Sigmoid colon (tissue), 7 donors: Measurements from ENCODE around the gene TRIM33. TPM values are rescaled to one million over a fixed set of nuclear protein-coding genes. Genes with fewer than 3 reads are reported as not detected.
"Not testable (repeated sequence)": the region's sequence is repeated elsewhere in the genome, so short reads cannot be mapped to it uniquely, and the experiment has no call there.

ENCODE experiments used
- DNase-seq: peaks from one replicate; pipeline ENCODE4 v3.0.0-alpha.2; 2019
- H3K27ac ChIP-seq, 4 donors: fragments of 200-600 bp; sonication (generic); one replicate each; pipeline ENCODE4 v1.5.1; 2016 to 2019; ENCODE audit warnings: mild to moderate bottlenecking in 1 of 4
- H3K27me3 ChIP-seq, 3 donors: fragments of 200-600 bp; sonication (generic); one replicate each; pipeline ENCODE4 v1.5.1; 2019; ENCODE audit warnings: mild to moderate bottlenecking in 1 of 3
- H3K36me3 ChIP-seq, 4 donors: fragments of 200-600 bp; sonication (generic); one replicate each; pipeline ENCODE4 v1.5.1; 2016 to 2019
- H3K4me1 ChIP-seq, 4 donors: fragments of 200-600 bp; sonication (generic); one replicate each; pipeline ENCODE4 v1.5.1; 2017 to 2019
- H3K4me3 ChIP-seq, 4 donors: fragments of 200-600 bp; sonication (generic); one replicate each; pipeline ENCODE4 v1.5.1; 2017 to 2019; ENCODE audit warnings: mild to moderate bottlenecking in 2 of 4, moderate library complexity in 1 of 4
- H3K9me3 ChIP-seq, 4 donors: fragments of 200-600 bp in 3 of 4; sonication (generic) in 3 of 4; one replicate each; pipeline versions ENCODE4 v1.5.1 to v1.6.1; 2013 to 2019
- EP300 ChIP-seq, 4 donors: sonication (generic); formaldehyde crosslinking; IDR thresholded peaks; one replicate each; pipeline ENCODE4 v1.6.1; 2017; ENCODE audit warnings: antibody characterized with exemption in 4 of 4
- POLR2A ChIP-seq, 2 donors: fragments of 450-650 bp; IDR thresholded peaks; one replicate each; pipeline ENCODE4 v1.6.1; 2016; ENCODE audit warnings: antibody characterized with exemption in 2 of 2, mild to moderate bottlenecking in 2 of 2, moderate library complexity in 2 of 2
- POLR2AphosphoS5 ChIP-seq, 4 donors: sonication (generic); formaldehyde crosslinking; IDR thresholded peaks; one replicate each; pipeline ENCODE4 v1.6.1; 2017; ENCODE audit warnings: antibody characterized with exemption in 4 of 4
- WGBS, 2 donors: extraction: QIAGEN DNeasy Blood & Tissue Kit; methylation state at CpG; one replicate each; pipeline ENCODE4 v1.1.7; 2013; 5-methylcytosine and 5-hydroxymethylcytosine counted together
- intact Hi-C: fragments of 100-400 bp; cut with DNase I; formaldehyde crosslinking; loops from one replicate; pipeline ENCODE4 v1.15.1; 2023
- polyA plus RNA-seq, 3 donors: library from polyadenylated mRNA; stranded (reverse); fragments of 200-250 nt; gene quantifications; one replicate each; pipeline ENCODE4 v1.2.3, GENCODE V29; 2013
- total RNA-seq, 4 donors: library from RNA; depleted of rRNA; stranded (reverse); fragments of >200 nt; gene quantifications; one replicate each; pipeline ENCODE4 v1.1.0, GENCODE V29; 2016
- TF ChIP-seq, protein P1 (sequence below), 4 experiments: fragments of 450-650 bp in 3 of 4; fragments of 200-600 bp in 1 of 4; IDR thresholded peaks; one replicate each; pipeline ENCODE4 v1.5.1; 2016 to 2019; ENCODE audit warnings: antibody characterized with exemption in 4 of 4, mild to moderate bottlenecking in 3 of 4, moderate library complexity in 2 of 4
- donor health status: healthy with polysubstance abuse.
- donor health status: Bipolar disorder and iron deficiency.
- donor health status: healthy.

TRIM33 gene
- total and polyA plus RNA-seq, 7 donors = 4.6 to 42.0 (median 38.7) TPM

- no peak for TF ChIP-seq EP300 (IDR thresholded peaks at IDR 0.05)
- TF ChIP-seq, protein P1, sequence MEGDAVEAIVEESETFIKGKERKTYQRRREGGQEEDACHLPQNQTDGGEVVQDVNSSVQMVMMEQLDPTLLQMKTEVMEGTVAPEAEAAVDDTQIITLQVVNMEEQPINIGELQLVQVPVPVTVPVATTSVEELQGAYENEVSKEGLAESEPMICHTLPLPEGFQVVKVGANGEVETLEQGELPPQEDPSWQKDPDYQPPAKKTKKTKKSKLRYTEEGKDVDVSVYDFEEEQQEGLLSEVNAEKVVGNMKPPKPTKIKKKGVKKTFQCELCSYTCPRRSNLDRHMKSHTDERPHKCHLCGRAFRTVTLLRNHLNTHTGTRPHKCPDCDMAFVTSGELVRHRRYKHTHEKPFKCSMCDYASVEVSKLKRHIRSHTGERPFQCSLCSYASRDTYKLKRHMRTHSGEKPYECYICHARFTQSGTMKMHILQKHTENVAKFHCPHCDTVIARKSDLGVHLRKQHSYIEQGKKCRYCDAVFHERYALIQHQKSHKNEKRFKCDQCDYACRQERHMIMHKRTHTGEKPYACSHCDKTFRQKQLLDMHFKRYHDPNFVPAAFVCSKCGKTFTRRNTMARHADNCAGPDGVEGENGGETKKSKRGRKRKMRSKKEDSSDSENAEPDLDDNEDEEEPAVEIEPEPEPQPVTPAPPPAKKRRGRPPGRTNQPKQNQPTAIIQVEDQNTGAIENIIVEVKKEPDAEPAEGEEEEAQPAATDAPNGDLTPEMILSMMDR (IDR thresholded peaks at IDR 0.05) = no peak
- TF ChIP-seq POLR2AphosphoS5 (IDR thresholded peaks at IDR 0.05) = no peak
- no peak for TF ChIP-seq POLR2A (IDR thresholded peaks at IDR 0.05)
- no peaks in the 10 kb centered on the region for H3K36me3 ChIP-seq
- WGBS, 2 donors = 6 to 24% methylated on average over 1 of the region's 1 CpG
These were observed 20.7 kb downstream of the TRIM33 start for GRCh38 chr1:114490274-114490693.

DNA sequence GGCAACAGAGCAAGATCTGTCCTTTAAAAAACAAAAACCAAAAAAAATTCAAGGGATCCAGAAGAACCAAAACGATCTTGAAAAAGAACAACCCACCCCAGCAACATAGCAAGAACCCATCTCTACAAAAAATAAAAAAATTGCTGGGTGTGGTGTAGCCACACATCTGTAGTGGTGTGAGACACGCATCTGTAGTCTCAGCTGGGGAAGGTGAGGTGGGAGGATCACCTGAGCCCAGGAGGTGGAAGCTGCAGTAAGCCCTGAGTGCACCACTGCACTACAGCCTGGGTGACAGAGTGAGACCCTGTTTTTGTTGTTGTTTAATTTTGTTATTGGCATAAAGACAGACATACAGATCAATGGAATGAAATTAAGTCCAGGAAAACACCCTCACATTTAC is 22.3 kb downstream of the TRIM33 start:
- Histone ChIP-seq H3K4me1 (no peaks in the 10 kb centered on the region), H3K36me3 (no peaks in the 10 kb centered on the region), H3K27me3 (no peaks in the 10 kb centered on the region), H3K4me3 (no peak overlapping the region), H3K27ac (no peak overlapping the region), H3K9me3 (no peaks in the 10 kb centered on the region)
- intact Hi-C loops = no loop called here
- TF ChIP-seq POLR2AphosphoS5 (IDR thresholded peaks at IDR 0.05) = no peak
- WGBS, 2 donors = 67 to 76% methylated on average over 2 of the region's 2 CpGs
- no peak for DNase-seq

More at GRCh38 chr1:114490274-114490693, 20.7 kb downstream of the TRIM33 start:
- no peaks in the 10 kb centered on the region for H3K27me3 ChIP-seq
- H3K4me1 ChIP-seq = peaks cover 0 to 6% (median 3%) of the 10 kb centered on the region in 4 donors
- no peak overlapping the region for H3K4me3 ChIP-seq
- intact Hi-C loops = no loop called here
- no peaks in the 10 kb centered on the region for H3K9me3 ChIP-seq
- no peak for DNase-seq
- no peak overlapping the region for H3K27ac ChIP-seq

DNA sequence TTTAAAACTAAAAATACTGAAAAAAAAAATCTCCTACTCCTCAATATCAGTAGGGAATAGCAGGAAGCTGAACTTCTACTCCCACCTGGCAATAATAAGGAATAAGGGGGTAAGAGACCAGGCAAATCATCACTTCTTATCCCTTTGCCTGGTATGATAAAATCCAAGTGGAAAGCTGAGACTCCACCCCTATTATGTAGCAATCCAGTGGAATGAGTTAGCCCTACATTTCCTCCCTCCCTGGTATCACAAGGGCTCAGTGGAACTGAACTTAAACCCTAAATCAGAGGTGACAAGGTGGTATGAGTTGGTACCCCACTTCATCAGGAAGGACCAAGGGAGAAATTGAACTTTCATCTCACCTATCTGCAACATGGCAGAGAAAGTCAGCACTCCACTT is 25.7 kb downstream of the TRIM33 start:
- Histone ChIP-seq H3K36me3 (no peaks in the 10 kb centered on the region), H3K9me3 (no peaks in the 10 kb centered on the region), H3K27me3 (no peaks in the 10 kb centered on the region), H3K4me1 (no peaks in the 10 kb centered on the region), H3K4me3 (no peak overlapping the region), H3K27ac (no peak overlapping the region)
- no peak for DNase-seq
- intact Hi-C loops = no loop called here
- TF ChIP-seq, protein P1 (IDR thresholded peaks at IDR 0.05) = no peak
- TF ChIP-seq POLR2A (IDR thresholded peaks at IDR 0.05) = no peak
- no peak for TF ChIP-seq EP300 (IDR thresholded peaks at IDR 0.05)
- no peak for TF ChIP-seq POLR2AphosphoS5 (IDR thresholded peaks at IDR 0.05)

- no peak overlapping the region for H3K4me3 ChIP-seq
- no peak overlapping the region for H3K27ac ChIP-seq
- intact Hi-C loops = no loop called here
- peaks cover 0 to 12% (median 2%) of the 10 kb centered on the region in 4 donors for H3K4me1 ChIP-seq
- H3K9me3 ChIP-seq = no peaks in the 10 kb centered on the region
- DNase-seq = no peak
- WGBS, 2 donors = 44 to 73% methylated on average over 3 of the region's 3 CpGs
- no peaks in the 10 kb centered on the region for H3K36me3 ChIP-seq
- TF ChIP-seq, protein P1 (IDR thresholded peaks at IDR 0.05) = no peak
- no peak for TF ChIP-seq EP300 (IDR thresholded peaks at IDR 0.05)
- H3K27me3 ChIP-seq = no peaks in the 10 kb centered on the region
These were observed 28.4 kb downstream of the TRIM33 start for GRCh38 chr1:114482585-114482984.

DNA sequence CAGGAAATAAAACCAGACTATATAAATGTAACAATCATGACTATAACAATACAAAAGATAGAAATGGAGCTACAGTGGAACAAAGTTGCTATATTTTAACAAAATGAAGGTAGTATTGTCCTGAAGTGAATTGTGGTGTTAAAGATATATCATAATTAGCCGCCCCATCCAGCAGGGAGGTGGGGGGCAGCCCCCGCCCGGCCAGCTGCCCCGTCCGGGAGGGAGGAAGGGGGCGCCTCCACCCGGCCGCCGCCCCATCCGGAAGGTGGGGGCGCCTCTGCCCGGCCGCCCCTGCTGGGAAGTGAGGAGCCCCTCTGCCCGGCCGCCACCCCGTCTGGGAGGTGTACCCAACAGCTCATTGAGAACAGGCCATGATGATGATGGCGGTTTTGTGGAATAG is 31.4 kb downstream of the TRIM33 start:
- H3K4me3 ChIP-seq, H3K36me3 ChIP-seq, H3K27me3 ChIP-seq, H3K9me3 ChIP-seq, H3K27ac ChIP-seq, intact Hi-C loops, DNase-seq: not testable (repeated sequence)
- 95 to 98% methylated on average over 17 of the region's 17 CpGs for WGBS, 2 donors
- peaks cover 0 to 27% (median 8%) of the 10 kb centered on the region in 4 donors for H3K4me1 ChIP-seq

- no peak overlapping the region for H3K4me3 ChIP-seq
- intact Hi-C loops = no loop called here
- no peak for DNase-seq
- no peak overlapping the region for H3K27ac ChIP-seq
- H3K36me3 ChIP-seq = no peaks in the 10 kb centered on the region
- no peaks in the 10 kb centered on the region for H3K27me3 ChIP-seq
- no peaks in the 10 kb centered on the region for H3K9me3 ChIP-seq
- TF ChIP-seq, protein P1 (IDR thresholded peaks at IDR 0.05) = no peak
- TF ChIP-seq EP300 (IDR thresholded peaks at IDR 0.05) = no peak
- TF ChIP-seq POLR2AphosphoS5 (IDR thresholded peaks at IDR 0.05) = no peak
- TF ChIP-seq POLR2A (IDR thresholded peaks at IDR 0.05) = no peak
- peaks cover 0 to 27% (median 8%) of the 10 kb centered on the region in 4 donors for H3K4me1 ChIP-seq
- WGBS, 2 donors = 96 to 98% methylated on average over 2 of the region's 2 CpGs
These were observed 31.9 kb downstream of the TRIM33 start for GRCh38 chr1:114479134-114479533.
